ENCODE results near the gene ENTPD6.

The ENTPD6 gene

DNA sequence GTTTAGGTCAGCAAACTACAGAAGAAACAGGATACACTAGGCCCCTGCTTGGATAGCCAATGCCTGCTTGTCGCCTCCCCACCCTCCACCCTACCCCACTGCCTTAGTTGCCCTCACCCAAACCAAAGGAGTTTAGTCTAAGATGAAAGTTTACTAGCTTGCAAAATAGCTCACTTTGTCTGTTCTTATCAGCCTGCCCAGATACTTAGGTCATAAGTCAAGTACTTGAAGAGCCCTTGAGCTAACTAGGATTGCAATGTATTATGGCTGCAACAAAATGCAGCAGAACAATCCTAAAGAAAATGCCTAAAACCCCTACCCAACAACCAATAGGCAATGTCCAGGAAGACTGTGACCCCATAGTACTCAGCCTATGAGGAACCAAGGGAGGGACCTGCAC, 7.3 kb upstream of the ENTPD6 start:
- no peak for DNase-seq (ENCODE audit: low read depth)

DNA sequence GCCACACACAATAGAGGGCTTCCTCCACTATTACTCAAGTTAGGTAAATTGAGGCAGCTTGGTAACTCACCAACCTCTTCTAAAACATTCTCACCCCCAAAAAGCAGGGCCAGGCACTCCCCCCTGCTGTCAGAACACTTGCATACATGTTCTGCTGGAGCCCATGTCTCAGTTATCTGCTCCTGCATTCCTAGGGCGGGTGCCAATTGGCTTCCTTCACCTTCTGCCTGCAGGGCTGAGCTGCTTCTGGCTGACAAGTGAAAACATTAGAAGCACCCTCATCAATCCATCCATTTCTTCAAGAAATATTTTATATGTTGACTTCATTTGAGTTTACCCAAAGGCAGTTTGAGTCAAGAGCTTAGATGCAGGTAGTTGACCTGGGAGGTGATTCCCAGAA, 4.5 kb upstream of the ENTPD6 start:
- DNase-seq (ENCODE audit: low read depth): no peak

DNA sequence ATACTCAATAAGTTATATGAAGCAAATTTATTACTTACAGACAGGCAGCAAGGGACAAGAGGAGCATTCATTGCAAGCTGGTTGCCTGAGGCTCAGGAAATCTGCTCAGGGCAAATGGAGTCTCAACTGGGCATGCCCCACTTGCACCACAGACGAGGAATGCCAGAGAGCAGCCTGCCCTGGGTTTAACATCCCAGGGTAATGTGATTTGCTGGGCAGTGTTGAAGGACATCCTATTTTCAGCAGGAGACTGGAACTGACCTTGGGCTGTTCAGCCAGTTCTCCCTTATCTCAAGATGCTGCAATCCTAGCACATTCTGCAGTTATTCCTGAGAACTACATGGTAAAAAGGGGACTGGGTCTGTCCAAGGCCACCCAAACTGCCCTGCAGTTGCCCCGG, 3.8 kb upstream of the ENTPD6 start:
- DNase-seq (ENCODE audit: low read depth): no peak

DNA sequence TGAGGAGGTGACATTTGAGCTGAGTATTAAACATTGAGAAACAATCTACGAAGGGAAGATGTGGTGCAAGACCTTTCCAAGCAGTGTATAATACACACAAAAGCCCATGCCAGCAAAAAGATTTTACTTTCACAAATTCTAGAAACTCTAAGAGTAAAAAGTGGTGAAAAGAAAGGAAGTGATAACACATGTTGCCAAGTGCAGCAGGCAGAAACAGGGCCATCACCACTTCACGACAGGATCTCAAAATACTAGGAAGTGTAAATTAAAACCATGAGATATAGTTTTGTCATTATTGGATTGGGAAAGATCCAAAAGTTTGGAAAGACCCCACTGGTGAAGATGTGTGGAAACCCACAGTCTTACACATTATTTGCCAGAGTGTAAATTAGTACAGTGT, 1.7 kb upstream of the ENTPD6 start:
- no peak for DNase-seq (ENCODE audit: low read depth)

DNA sequence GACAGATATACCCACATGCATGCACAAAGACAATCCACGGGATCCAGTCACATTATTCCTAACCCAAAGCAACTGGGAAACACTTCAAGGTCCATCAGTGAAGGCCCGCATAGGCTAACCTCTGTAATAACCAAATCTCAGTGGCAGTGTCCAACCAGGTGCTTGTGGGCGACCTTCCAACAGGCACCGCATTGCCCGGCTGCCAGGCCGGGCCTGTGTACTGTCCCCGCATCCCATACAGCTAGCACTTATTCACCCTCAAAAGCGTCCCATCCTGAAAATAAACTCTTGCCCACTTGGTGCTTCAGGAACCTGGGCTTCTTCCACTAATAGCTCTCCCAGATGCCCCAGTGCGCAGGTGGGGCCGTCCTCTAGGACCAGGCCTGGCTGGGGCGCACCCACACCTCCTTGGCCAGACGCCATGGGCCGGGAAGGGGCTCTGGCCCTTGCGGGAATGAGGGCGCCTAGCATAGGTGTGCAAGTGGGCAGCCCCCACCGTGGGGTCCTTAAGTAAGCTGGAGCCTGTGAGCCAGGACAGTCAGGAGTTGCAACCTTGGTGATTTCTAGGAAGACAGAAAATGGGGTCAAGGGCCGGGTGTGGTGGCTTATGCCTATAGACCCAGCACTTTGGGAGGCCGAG, 1.1 kb upstream of the ENTPD6 start:
- DNase-seq (ENCODE audit: low read depth): no peak

DNA sequence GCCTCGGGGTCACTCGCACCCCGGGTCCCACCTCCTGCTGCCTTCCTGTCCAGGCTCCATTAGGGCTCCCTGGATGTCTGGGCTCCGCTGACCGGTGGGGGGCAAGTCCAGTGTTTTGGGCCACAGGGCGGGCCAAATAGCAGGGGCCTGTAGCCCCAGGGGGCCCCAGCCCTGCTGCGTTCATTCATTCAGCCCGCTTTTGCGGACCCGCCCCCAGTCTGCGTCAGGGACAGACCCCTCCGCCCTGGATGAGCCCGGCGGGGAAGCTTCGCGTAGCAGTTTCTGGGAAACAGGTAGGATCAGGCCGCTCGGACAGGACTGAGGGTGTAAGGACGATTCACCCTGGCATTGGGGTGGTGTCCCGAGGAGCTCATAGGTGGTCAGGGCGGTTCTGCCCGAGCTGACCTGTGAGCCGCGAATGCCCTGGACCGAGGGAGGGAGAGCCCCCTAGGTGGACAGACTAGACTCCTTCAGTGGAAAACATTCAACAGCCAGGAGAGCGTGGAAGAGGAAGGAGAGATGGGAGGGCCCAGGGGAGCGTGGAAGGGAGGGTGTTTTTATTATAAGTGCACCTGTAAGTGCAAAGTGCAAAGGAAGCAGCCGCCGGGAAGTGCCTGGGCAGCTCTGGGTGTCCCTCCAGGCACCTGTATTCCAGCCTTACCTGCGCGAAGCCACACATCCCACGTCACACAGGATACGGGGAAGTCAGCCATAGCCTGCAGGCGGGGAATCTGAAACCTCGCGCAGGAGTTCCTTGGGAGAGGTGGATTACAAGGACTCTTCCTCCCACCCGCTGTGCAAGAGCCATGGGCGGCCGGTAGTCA, 662 bp downstream of the ENTPD6 start:
- DNase-seq (ENCODE audit: low read depth): no peak

DNA sequence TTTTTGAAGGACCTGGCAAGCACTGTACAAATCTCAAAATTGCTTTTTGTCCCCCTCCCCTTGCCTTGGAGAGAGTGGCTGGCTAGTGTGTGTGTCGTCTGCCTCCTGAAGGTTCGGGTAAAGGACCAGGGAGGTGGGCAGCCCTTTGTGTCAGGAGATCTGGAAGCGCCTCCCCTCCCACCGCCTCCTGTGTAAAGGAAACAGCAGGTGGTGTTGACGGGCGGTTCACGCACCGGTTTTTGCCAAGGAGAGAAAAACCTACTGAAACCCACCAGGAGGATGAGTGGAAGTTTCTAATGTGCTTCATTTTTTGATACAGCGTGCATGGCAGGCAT, 1.2 kb downstream of the ENTPD6 start:
- DNase-seq (ENCODE audit: low read depth): no peak

DNA sequence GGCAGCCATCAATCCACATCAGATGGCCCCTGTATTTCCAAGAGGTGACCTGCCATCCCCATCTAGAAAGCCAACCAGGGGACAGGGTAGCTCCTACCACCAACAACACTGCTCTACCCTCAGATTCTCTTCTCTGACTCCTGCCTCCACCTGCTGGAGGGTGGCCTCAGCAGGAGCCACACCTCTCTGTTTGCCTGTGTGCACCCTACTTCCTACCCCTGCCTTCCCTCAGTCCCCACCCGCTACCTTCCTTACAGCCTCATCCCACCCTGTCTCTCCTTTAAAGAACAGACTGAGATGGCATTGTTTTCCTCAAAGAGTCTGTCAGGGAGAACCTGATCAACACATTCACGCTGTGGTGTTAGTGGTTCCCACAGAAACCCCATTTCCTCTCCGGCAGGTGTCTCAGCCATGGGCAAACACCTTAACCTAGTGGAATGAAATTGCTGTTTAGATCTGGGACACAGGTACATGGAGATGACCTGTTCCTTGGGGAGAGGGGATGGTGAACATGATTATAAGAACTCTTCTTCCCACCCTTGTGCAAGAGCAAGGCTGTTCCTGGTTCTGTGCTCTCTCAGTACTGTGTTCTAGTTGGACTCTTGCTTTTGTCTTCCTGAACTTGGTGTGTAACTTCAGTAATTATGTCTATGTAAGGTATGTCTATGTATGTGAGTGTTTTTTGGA, 1.8 kb downstream of the ENTPD6 start:
- no peak for DNase-seq (ENCODE audit: low read depth)

DNA sequence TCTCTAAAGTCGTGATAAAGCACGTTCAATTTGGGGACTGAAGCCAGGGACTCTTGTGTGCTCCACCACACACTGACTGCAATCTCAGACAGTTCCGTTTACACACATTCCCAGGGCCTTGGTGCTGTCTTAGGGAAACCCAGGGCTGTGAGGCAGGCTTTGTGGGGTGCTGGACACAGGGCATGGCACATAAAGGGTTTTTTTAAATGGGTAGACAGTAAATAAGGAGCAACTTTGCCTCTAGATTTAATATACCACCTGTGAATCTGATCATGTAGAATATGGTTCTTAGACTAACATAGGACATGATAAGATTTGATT, 2.3 kb downstream of the ENTPD6 start:
- DNase-seq (ENCODE audit: low read depth): no peak

DNA sequence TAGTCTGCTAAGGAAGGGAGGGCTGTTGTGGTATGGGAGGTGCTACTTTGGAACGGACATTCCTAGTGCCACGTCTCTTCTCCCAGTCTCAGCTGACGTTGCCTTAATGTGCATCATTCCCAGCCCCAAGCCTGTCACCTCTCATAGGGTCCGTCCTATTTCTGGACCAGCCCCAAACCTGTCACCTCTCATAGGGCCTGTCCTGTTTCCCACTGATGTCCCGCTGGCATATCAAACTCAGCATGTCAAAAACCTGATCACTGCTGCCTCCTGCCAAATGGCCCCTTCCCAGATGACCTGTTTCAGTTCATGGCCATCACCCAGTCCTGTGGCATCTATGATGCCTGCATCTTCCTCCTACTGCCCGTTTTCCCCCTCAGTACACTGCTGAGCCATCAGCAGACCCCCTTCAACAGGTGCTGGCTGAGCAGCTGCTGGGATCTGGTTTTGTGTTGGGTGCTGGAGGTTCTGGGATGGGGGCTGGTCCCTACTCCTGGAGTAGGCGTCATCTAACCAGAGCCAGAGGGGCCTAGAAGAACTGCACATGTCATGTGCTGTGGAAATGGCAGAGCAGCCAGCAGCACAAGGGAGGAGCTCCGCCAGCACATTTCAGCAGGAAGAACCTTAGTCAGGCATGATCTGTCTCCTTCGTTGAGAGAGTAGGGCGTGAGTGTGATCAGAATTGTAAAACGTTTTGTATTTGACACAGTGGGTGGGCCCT, 3.3 kb downstream of the ENTPD6 start:
- DNase-seq (ENCODE audit: low read depth): no peak

DNA sequence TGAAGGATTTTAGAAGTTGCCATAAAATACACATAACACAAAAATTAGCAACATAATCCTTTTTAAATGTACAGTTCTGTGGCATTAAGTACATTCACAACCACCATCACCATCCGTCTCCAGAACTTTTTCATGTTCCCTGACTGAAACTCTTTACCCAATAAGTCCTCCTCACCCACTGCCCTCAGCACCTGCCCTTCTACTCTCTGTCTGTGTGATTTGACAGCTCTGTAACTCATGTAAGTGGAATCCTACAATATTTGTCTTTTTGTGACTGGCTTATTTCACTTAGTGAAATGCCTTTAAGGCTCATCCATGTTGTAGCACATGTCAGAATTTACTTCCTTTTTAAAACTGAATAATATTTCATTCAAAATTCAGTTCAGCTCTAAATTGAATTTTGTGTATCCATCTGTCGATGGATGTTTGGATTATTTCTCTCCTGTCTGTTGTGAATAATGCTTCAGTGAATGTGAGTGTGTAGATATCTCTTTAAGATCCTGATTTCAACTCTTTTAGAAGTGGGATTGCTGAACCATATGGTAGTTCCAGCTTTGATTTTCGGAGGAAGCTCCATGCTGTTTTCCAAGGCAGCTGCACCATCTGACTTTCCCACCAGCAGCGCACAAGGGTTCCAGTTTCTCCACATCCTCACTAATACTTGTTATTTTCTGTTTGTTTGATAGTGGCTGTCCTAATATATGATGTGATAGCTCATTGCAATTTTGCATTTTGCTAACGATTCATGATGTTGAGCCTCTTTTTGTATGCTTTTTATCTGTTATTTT, 4.2 kb downstream of the ENTPD6 start:
- no peak for DNase-seq (ENCODE audit: low read depth)

DNA sequence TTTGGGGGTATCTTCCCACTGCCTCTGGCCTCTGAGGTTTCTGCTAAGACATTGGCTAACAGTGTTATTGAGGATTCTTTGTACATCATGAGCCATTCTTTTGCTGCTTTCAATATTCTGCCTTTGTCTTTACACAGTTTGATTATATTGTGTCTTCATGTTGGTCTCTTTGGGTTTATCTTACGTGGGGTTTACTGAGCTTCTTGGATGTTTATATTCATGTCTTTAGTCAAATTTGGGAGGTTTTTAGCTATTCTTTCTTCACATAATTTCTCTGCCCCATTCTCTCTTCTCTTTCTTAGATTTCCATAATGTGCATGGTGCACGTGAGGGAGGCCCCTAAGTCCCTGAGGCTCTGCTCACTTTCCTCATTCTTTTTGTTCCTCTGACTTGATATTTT, 7.6 kb downstream of the ENTPD6 start:
- no peak for DNase-seq (ENCODE audit: low read depth)

DNA sequence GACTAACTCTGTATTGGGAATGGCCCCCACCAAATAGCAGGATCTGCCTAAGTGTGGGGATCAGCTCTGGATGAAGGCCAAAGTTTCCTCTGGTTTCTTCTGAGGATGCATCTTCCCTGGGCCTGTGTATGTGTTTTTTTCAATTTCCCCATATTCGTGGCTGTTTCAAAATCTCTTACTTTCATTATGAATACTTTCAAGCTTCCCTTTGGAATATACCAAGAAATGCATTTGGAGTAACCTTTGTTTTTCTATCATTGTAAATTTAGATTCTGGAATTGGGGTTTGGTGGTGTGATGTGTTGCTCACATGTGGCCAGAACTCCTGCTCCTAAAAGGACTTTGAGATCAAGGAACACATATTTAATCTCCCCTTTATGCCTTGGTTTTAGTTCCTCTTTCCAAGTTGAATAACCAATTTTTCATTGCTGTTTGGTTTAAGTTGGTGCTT, 8.4 kb downstream of the ENTPD6 start:
- no peak for DNase-seq (ENCODE audit: low read depth)

DNA sequence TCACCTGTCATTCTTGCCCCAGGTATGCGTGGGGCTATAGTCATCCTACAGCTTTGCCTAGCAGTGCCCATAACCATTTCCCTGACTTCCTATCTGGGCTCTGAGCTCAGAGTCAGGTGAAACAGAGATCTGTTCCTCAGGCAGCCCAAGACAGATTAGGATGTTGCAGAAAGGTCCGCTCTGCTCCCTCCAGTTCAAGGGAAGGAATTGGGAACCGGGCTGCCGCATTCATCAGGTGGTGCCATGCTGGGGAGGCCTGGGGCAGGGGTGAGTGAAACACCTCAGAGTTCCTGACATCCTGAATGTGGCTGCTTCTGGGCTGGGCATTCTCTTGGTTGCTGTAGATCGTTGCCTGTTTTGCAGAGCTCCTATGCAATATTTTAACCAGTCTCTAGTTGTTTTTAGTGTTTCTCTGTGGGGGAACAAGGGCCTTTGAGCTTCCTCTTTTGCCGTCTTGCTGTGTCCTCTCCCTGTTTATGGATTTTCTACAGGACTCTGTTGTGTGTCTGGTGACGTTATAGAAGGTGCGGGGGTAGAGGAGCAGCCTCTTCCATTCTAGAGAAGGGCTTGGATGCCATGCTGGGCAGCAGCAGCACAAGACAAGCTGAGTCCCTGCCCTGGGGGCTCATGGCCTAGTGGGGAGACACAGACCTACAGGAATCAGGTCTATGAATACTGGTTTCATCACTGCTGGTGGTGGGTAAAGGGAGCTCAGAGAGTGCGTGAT, 9.2 kb downstream of the ENTPD6 start:
- DNase-seq (ENCODE audit: low read depth): no peak

DNA sequence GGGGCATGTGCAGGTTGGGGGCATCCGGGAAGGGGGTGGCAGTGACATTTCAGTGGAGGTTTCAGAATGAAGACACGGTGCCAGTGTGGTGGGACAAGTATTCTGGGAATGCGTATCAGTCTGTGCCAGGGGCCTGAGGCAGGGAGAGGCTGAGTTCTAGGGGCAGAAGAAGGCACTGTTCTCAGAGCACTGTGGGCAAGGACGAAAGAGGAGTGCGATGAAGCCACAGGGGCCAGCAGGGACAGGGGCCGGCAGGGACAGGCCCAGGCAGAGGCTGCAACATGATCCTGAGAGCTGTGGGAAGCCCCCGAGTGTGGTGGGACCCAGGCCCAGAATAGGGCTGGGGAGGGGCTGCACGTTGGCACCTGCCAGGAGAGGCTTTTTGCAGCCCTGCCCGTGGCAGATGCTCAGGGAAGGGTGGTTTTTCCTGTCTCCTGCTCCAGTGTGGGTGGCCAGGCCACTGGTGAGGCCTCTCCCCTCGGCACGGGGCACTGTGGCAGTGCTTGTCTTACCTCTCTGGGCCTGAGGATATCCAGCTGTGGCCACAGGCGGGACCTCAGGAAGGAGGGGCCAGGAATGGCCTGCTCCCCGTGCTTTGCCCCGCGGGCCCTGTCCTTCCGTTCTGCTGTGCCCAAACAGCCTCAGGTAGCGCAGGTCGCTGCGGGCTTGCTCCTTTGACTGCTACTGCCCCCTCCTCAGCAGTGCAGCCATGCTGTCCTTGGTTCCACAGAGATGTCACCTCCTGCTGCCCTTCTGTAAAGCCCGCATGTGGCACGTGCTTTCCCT, 10.0 kb downstream of the ENTPD6 start:
- DNase-seq (ENCODE audit: low read depth): no peak

DNA sequence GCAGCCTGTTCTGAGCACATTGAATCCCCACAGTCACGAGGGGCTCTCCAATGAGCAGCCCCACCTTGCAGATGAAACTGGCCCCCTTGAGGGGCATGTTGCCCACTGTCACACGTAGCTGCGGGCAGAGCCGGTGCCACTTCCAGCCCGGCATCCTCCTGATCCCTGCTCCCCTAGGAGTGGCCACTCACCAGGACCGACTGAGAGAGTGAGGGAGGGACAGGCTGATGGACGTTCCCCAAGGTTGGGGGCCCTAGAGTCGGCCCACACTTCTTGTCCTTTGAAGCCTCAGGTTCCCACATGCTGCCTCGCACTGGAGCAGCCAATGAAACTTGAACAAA, 10.5 kb downstream of the ENTPD6 start:
- DNase-seq (ENCODE audit: low read depth): no peak

DNA sequence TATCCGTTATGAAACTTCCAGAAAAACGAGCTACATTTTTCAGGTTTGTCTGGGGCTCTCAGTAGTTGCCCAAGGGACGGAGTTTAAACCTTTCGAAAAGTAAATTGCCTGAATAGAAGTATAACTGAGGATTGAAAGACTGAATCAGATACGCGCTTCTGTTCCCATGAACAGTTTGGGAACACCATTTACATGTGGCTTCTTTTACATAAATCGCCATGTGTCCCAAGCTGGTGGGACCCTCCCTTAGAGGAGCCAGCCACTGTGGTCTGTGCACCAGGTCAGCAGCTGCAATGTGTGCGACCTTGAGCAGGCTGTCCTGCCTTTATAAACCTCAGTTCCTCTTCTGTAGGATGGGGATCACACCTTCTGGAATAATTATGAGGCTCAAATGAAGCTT, 11.0 kb downstream of the ENTPD6 start:
- no peak for DNase-seq (ENCODE audit: low read depth)

DNA sequence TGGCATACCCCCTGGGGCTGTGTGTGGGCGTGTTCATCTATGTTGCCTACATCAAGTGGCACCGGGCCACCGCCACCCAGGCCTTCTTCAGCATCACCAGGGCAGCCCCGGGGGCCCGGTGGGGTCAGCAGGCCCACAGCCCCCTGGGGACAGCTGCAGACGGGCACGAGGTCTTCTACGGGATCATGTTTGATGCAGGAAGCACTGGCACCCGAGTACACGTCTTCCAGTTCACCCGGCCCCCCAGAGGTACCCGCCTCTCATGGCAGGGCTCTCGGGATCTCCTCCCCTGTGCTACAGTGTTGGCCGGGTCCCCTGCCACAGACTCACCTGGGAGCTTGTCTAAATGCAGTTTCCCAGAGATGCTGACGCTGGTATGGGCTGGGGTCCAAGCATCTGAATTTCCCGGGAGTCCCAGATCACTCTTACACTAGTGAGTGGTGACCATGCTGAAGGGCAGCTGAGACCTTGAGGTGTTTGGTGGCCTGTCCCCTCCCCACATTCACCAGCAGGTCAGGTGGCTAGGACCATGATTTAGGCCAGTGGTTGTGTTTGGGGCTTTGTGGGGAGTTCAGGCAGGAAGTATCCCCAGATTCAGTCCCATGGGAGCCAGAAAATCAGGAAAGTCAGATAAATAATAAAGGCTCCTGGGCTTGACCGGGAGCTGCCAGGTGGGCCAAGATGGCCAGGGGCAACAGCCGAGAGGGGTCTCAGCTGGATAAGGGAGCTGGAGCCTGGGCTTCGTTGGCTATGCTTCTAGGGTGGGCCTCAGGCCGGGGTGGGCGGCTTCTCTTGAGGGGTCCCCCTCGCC, 11.8 kb downstream of the ENTPD6 start:
- no peak for DNase-seq (ENCODE audit: low read depth)

DNA sequence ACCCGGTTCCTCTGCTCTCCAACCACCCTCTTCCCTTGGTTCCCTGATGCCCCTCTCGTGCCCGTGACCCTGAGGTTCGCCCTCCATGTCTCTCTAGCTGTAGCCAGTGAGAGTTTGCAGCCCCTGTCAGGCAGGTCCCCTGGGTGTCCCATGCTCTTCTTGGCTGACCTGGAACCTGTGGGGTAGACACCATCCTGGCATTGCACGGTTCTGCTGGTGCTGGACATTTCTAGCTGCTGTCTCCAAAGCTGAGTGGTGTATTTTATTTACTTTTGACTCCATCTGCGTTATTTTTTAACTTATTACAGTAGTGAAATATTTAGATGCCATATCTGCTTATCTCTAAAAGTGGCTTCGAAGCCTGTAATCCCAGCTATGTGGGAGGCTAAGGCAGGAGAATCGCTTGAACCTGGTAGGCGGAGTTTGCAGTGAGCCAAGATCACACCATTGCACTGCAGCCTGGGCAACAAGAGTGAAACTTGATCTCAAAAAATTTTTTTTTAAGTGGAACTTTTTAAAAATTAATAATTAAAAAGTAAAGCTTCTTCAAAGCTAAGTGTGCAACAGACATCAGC, 12.5 kb downstream of the ENTPD6 start:
- DNase-seq (ENCODE audit: low read depth): no peak
